ENCODE measurements around the gene HDAC9.

The HDAC9 gene

DNA sequence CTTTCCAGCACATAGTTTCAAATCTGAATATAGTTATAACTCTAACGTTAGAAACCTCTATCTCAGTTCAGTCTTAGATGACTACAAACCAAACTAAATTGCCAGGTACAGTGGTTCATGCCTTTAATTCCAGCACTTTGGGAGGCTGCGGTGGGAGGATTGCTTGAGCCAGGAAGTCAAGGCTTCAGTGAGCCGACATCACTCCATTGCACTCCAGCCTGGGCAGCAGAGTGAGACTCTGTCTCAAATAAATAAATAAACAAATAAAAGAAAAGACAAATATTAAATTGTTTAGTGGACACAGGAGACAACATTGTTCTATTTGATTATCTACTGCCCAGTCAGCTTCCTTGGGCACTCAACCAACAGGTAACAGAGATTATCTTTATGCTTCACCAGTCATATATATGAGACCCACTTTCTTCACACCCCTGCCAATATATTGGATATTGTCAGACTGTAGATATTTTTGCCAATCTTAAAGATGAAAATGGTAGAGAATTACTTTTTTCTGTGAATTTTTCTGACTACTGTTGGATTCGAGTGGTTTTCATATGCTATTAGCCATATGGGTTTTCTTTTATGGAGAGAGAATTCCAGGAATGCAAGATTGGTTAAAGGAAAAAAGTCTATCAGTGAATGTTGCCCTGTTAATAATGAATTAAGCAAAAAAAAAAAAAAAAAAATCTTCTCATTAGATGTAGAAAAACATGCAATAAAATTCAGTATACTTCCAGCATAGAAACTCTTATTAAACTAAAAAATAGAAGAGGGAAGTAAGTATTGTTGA, 16.0 kb downstream of the HDAC9 start:
- WGBS (ENCODE audit: extremely low coverage, insufficient coverage, low lambda C conversion rate): no CpG with 5 or more reads among the region's 4 CpGs
- Histone ChIP-seq H3K56ac (ENCODE audit: low read length) (no peak overlapping the region), H3K4me1 (ENCODE audit: control insufficient read depth, low read depth, low read length) (no peaks in the 10 kb centered on the region), H3K36me3 (ENCODE audit: control insufficient read depth, insufficient read depth, low read length) (no peaks in the 10 kb centered on the region), H4K5ac (ENCODE audit: low read length) (no peak overlapping the region), H4K8ac (ENCODE audit: low read depth, low read length) (no peak overlapping the region), H3K79me2 (ENCODE audit: control insufficient read depth, insufficient read depth, low read length) (no peaks in the 10 kb centered on the region), H2BK5ac (ENCODE audit: low read length) (no peak overlapping the region), H3K27ac (ENCODE audit: low read depth, low read length) (no peak overlapping the region), H3K23ac (ENCODE audit: low read length) (no peak overlapping the region), H3K79me1 (ENCODE audit: low read length) (no peaks in the 10 kb centered on the region), H2AK5ac (ENCODE audit: low read length) (no peak overlapping the region), H3K4me2 (ENCODE audit: low read length) (no peak overlapping the region), H2BK15ac (replicated peaks; ENCODE audit: low read depth) (no peak overlapping the region), H3K9ac (ENCODE audit: low read length) (no peak overlapping the region), H3K4me3 (ENCODE audit: low read length) (no peak overlapping the region), H3K4ac (ENCODE audit: low read depth, low read length) (no peak overlapping the region), H3K27me3 (ENCODE audit: insufficient read depth, low read length, poor library complexity) (no peaks in the 10 kb centered on the region), H2BK120ac (ENCODE audit: low read depth, low read length) (no peak overlapping the region), H3K18ac (ENCODE audit: low read length) (no peak overlapping the region)
- DNase-seq: no peak

DNA sequence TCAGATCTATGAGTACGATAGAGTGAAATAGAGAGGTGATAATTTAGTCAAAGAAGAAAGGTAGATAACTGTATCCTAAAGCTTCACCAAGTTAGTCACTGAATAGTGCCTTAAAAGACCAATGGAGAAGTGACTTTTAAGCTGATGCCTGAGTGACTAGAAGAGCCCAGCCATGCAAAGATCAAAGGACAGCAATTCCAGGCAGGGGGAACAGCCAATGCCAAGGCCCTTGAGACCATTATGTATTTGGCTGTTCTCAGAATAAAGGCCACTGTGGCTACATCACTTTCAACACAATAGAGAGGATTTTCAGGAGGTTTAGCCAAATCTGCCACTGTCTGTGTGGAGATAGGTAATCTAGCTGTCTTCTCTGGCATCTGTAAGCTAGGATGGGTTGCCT, 17.8 kb downstream of the HDAC9 start:
- Histone ChIP-seq H3K79me2 (ENCODE audit: control insufficient read depth, insufficient read depth, low read length) (no peaks in the 10 kb centered on the region), H4K5ac (ENCODE audit: low read length) (no peak overlapping the region), H2BK120ac (ENCODE audit: low read depth, low read length) (no peak overlapping the region), H3K56ac (ENCODE audit: low read length) (no peak overlapping the region), H2BK15ac (replicated peaks; ENCODE audit: low read depth) (no peak overlapping the region), H3K79me1 (ENCODE audit: low read length) (no peaks in the 10 kb centered on the region), H4K8ac (ENCODE audit: low read depth, low read length) (no peak overlapping the region), H3K4me1 (ENCODE audit: control insufficient read depth, low read depth, low read length) (no peaks in the 10 kb centered on the region), H3K4me2 (ENCODE audit: low read length) (no peak overlapping the region), H3K18ac (ENCODE audit: low read length) (no peak overlapping the region), H3K27ac (ENCODE audit: low read depth, low read length) (no peak overlapping the region), H3K23ac (ENCODE audit: low read length) (no peak overlapping the region), H3K36me3 (ENCODE audit: control insufficient read depth, insufficient read depth, low read length) (no peaks in the 10 kb centered on the region), H3K9ac (ENCODE audit: low read length) (no peak overlapping the region), H3K4ac (ENCODE audit: low read depth, low read length) (no peak overlapping the region), H2BK5ac (ENCODE audit: low read length) (no peak overlapping the region), H3K4me3 (ENCODE audit: low read length) (no peak overlapping the region), H2AK5ac (ENCODE audit: low read length) (no peak overlapping the region), H3K27me3 (ENCODE audit: insufficient read depth, low read length, poor library complexity) (no peaks in the 10 kb centered on the region)
- peak; percentile 50 for DNase-seq
- no CpG with 5 or more reads among the region's 1 CpG for WGBS (ENCODE audit: extremely low coverage, insufficient coverage, low lambda C conversion rate)

- H2BK15ac ChIP-seq (replicated peaks; ENCODE audit: low read depth): no peak overlapping the region
- no peak for DNase-seq
These were observed 19.5 kb downstream of the HDAC9 start for GRCh38 chr7:18515067-18515466.

DNA sequence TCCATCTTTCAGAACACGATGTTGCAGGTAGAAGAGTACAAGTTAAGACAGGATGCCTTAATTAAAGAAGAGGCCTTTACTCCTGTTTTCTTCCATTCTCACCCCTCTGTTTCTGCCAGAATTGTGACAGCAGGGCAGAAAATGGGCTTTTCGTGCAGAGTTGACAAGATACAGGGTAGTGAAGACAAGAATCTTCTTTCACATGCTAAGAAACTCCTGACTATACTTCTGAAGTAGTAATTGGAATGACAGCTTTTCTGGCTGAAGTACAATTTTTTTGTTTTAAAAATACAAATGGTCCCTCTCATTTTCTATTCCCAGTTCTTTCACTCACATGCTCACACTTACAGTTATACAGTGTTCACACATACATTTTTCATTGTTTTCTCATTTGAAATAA, 22.1 kb downstream of the HDAC9 start:
- Histone ChIP-seq H3K79me2 (ENCODE audit: control insufficient read depth, insufficient read depth, low read length) (no peaks in the 10 kb centered on the region), H3K4me2 (ENCODE audit: low read length) (no peak overlapping the region), H3K18ac (ENCODE audit: low read length) (no peak overlapping the region), H3K4ac (ENCODE audit: low read depth, low read length) (no peak overlapping the region), H3K4me3 (ENCODE audit: low read length) (no peak overlapping the region), H3K36me3 (ENCODE audit: control insufficient read depth, insufficient read depth, low read length) (no peaks in the 10 kb centered on the region), H3K23ac (ENCODE audit: low read length) (no peak overlapping the region), H3K9ac (ENCODE audit: low read length) (no peak overlapping the region), H2BK120ac (ENCODE audit: low read depth, low read length) (no peak overlapping the region), H3K56ac (ENCODE audit: low read length) (no peak overlapping the region), H3K27me3 (ENCODE audit: insufficient read depth, low read length, poor library complexity) (no peaks in the 10 kb centered on the region), H3K4me1 (ENCODE audit: control insufficient read depth, low read depth, low read length) (no peaks in the 10 kb centered on the region), H2AK5ac (ENCODE audit: low read length) (no peak overlapping the region), H2BK15ac (replicated peaks; ENCODE audit: low read depth) (no peak overlapping the region), H2BK5ac (ENCODE audit: low read length) (no peak overlapping the region), H4K8ac (ENCODE audit: low read depth, low read length) (no peak overlapping the region), H3K27ac (ENCODE audit: low read depth, low read length) (no peak overlapping the region), H4K5ac (ENCODE audit: low read length) (no peak overlapping the region), H3K79me1 (ENCODE audit: low read length) (no peaks in the 10 kb centered on the region)
- WGBS (ENCODE audit: extremely low coverage, insufficient coverage, low lambda C conversion rate): no CpG with 5 or more reads among the region's 2 CpGs
- no peak for DNase-seq

More at GRCh38 chr7:18515067-18515466, 19.5 kb downstream of the HDAC9 start:
- Histone ChIP-seq H4K8ac (ENCODE audit: low read depth, low read length) (no peak overlapping the region), H3K79me1 (ENCODE audit: low read length) (no peaks in the 10 kb centered on the region), H3K4me3 (ENCODE audit: low read length) (no peak overlapping the region), H3K56ac (ENCODE audit: low read length) (no peak overlapping the region), H3K4me1 (ENCODE audit: control insufficient read depth, low read depth, low read length) (no peaks in the 10 kb centered on the region), H3K27ac (ENCODE audit: low read depth, low read length) (no peak overlapping the region), H2BK5ac (ENCODE audit: low read length) (no peak overlapping the region), H3K4ac (ENCODE audit: low read depth, low read length) (no peak overlapping the region), H3K79me2 (ENCODE audit: control insufficient read depth, insufficient read depth, low read length) (no peaks in the 10 kb centered on the region), H4K5ac (ENCODE audit: low read length) (no peak overlapping the region), H2BK120ac (ENCODE audit: low read depth, low read length) (no peak overlapping the region), H3K4me2 (ENCODE audit: low read length) (no peak overlapping the region), H2AK5ac (ENCODE audit: low read length) (no peak overlapping the region), H3K9ac (ENCODE audit: low read length) (no peak overlapping the region), H3K27me3 (ENCODE audit: insufficient read depth, low read length, poor library complexity) (no peaks in the 10 kb centered on the region), H3K36me3 (ENCODE audit: control insufficient read depth, insufficient read depth, low read length) (no peaks in the 10 kb centered on the region), H3K23ac (ENCODE audit: low read length) (no peak overlapping the region), H3K18ac (ENCODE audit: low read length) (no peak overlapping the region)
- WGBS (ENCODE audit: extremely low coverage, insufficient coverage, low lambda C conversion rate): no CpG with 5 or more reads among the region's 2 CpGs

GRCh38 chr7:18518555-18518954, 23.0 kb downstream of the HDAC9 start:
- WGBS (ENCODE audit: extremely low coverage, insufficient coverage, low lambda C conversion rate): no CpG with 5 or more reads among the region's 6 CpGs
- Histone ChIP-seq H3K27ac (ENCODE audit: low read depth, low read length) (no peak overlapping the region), H3K56ac (ENCODE audit: low read length) (no peak overlapping the region), H2BK5ac (ENCODE audit: low read length) (no peak overlapping the region), H3K27me3 (ENCODE audit: insufficient read depth, low read length, poor library complexity) (no peaks in the 10 kb centered on the region), H3K9ac (ENCODE audit: low read length) (no peak overlapping the region), H3K18ac (ENCODE audit: low read length) (no peak overlapping the region), H3K4ac (ENCODE audit: low read depth, low read length) (no peak overlapping the region), H3K36me3 (ENCODE audit: control insufficient read depth, insufficient read depth, low read length) (no peaks in the 10 kb centered on the region), H3K23ac (ENCODE audit: low read length) (no peak overlapping the region), H2AK5ac (ENCODE audit: low read length) (no peak overlapping the region), H2BK15ac (replicated peaks; ENCODE audit: low read depth) (no peak overlapping the region), H3K4me2 (ENCODE audit: low read length) (no peak overlapping the region), H3K79me1 (ENCODE audit: low read length) (no peaks in the 10 kb centered on the region), H4K5ac (ENCODE audit: low read length) (no peak overlapping the region), H3K4me3 (ENCODE audit: low read length) (no peak overlapping the region), H3K4me1 (ENCODE audit: control insufficient read depth, low read depth, low read length) (no peaks in the 10 kb centered on the region), H3K79me2 (ENCODE audit: control insufficient read depth, insufficient read depth, low read length) (no peaks in the 10 kb centered on the region), H2BK120ac (ENCODE audit: low read depth, low read length) (no peak overlapping the region), H4K8ac (ENCODE audit: low read depth, low read length) (no peak overlapping the region)
- no peak for DNase-seq

Measured in mesendoderm (in vitro differentiated cells).